AG10803 (cell line): ENCODE data around the gene TMEM37.
A peak's percentile ranks its signal among the peaks of the same experiment; 100 is the strongest.

Source experiments
- DNase-seq: peaks from one replicate; pipeline ENCODE4 v3.0.0; 2010; ENCODE audit warnings: low read depth
- H3K4me3 ChIP-seq: 2 replicates; pipeline ENCODE4 v1.5.1; 2011; ENCODE audit warnings: mild to moderate bottlenecking, low read length, control low read depth
- TF ChIP-seq, protein P1 (sequence below): conservative IDR thresholded peaks from 2 replicates; pipeline ENCODE4 v1.5.1; 2011; ENCODE audit warnings: mild to moderate bottlenecking, low read length, control low read depth, inconsistent platforms

Gene TMEM37, protein sequence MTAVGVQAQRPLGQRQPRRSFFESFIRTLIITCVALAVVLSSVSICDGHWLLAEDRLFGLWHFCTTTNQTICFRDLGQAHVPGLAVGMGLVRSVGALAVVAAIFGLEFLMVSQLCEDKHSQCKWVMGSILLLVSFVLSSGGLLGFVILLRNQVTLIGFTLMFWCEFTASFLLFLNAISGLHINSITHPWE

DNA sequence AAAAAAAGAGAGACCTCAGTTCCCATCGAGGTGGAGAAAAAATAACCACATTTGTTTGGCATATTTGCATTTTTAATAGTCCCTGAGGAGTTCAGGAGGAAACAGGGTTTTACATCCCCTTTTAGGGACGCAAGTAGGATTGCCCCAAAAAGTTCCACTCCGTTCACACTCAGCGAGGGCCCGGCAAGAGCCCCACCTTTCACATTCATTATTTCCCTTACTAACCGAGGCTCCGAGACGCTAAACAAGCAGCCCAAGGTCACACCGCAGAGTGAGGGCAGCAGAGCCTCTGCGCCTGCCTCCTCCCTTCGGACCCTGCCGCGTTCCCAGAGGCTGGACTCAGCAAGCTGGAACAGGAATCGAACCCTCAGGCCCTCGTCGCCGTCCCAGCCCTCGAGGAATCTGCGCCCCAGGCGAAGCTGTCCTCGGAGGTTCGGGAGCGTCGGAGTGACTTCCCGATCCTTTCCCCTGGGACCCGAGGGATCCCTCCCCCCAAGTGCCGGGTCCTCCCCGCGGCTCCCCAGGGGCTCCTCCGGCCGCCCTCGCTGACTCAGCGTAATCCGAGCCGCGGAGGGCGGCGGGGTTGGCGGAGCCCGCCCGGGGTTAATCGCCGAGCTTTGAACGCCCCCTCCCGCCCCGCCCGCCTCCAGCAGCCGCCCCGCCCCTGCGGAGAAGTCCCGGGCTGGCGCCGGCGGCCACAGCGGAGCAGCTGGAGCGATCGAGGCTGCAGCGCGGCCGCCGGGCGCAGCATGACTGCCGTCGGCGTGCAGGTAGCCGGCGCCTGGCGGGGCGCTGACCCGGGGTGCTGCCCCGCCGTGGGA is at the start of gene TMEM37:
Gene TMEM37 (plus strand): TSS at position 700 of the 821 bp plus-strand sequence. CDS start 50 bp downstream, at position 750.
- H3K4me3 ChIP-seq: peak within 1 kb of the TSS; percentile 48
- peak; percentile 38 for DNase-seq
- TF ChIP-seq, protein P1, sequence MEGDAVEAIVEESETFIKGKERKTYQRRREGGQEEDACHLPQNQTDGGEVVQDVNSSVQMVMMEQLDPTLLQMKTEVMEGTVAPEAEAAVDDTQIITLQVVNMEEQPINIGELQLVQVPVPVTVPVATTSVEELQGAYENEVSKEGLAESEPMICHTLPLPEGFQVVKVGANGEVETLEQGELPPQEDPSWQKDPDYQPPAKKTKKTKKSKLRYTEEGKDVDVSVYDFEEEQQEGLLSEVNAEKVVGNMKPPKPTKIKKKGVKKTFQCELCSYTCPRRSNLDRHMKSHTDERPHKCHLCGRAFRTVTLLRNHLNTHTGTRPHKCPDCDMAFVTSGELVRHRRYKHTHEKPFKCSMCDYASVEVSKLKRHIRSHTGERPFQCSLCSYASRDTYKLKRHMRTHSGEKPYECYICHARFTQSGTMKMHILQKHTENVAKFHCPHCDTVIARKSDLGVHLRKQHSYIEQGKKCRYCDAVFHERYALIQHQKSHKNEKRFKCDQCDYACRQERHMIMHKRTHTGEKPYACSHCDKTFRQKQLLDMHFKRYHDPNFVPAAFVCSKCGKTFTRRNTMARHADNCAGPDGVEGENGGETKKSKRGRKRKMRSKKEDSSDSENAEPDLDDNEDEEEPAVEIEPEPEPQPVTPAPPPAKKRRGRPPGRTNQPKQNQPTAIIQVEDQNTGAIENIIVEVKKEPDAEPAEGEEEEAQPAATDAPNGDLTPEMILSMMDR: no peak

DNA sequence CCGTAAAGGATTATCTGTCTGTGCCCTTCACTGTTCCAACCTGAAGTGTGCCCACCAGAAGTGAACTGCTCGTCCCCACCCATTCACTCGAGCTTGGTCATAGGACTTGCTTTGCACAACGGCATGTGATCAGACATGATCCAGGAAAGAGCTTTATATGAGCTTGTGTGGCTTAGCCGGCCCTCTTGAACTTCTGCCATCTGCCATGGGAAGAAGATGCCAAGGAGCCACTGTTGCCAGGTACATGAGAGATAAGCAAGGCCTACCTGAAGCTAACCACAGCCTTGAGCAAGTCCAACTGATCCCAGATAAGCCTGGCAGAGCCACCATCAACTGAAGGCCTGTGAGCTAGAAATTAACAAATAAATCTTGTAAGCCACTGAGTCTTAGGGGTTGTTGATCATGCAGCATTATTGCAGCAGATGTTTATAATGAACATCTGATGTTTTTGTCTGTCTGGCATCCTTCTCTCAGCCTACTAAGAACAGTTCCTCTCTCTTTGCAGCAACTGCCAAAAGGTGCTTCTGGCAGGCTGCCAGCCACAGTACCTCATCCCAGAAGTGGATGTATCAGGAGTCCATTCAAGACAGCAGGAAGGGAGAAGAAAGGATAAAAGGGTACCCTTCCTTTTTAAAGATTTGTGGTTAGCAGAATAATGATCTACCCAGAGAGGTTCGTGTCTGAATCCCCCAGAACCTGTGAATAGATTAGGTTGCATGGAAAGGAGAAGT is 48.1 kb upstream of the TMEM37 start:
- TF ChIP-seq, protein P1: no peak
- peak; percentile 34 for DNase-seq
- no peak overlapping the region for H3K4me3 ChIP-seq

DNA sequence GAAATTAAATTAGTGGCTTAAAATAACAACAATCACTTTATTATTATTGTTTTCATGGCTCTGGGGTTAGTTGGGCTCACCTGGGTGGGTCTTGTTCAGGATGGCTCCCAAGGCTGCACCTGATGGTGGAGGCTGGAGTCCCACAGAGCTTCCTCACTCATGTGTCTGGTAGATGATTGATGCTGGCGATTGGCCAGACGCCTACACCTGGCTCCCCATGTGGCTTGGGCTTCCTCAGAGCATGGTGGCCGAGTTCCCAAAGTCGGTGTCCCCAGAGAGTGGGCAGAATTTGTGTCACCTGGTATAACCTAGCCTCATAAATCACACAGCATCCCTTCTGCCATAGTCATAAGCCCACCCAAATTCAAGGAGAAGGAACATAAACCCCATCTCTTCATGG is 46.7 kb upstream of the TMEM37 start:
- DNase-seq: no peak
- no peak overlapping the region for H3K4me3 ChIP-seq
- TF ChIP-seq, protein P1: no peak

DNA sequence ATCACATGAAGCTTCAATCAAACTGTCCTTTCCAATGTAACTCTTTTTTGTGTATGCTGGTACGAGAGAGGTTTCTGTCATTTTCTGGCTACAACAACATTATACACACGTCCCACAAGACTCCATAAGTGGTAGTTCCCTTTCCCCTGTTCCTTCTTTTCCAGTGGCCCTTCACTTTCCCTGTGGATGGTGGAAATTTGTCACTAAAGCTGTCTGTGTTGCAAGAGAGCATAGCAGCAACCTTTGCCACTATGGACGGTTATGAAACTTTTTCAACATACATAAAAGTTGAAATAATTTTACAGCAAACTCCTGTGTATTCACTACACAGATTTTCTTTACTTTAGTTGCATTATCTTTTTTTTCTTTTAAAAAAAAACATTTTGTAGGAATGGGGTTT is 46.2 kb upstream of the TMEM37 start:
- DNase-seq: no peak
- H3K4me3 ChIP-seq: no peak overlapping the region
- TF ChIP-seq, protein P1: no peak

DNA sequence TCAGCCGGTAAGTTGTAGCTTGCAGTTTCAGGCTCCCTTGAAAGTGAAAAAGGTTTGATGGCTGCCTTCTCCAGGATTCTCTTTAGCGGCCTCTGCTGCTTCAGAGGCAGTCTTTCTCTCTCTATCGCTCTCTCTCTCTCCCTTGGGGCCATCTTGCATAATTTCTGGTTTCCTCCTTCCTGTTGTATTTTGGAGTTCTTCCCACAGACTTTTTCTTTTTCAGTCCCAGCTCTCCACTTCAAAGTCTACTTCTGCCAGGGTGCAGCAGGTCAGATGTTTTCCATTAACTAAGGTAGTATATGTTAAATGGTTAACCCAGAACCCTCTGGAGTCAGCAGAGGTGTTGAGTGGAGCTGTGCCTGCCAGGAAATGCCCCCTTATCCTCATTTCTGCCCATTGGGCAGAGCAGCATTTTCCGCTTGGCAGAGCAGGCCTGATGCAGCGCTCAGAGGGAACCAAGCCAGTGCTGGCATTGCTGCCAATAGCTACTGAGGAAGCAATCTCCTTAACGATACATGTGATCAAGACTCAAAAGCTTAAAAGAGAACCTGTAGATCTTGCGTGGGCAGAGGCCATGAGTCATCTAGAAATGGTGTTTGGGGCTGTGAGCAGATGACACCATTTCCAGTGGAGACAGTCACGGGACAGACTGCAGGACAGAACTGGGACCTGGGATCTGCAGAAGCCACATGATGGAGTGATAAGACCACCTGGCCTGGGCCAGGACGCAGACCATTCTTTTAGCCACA is 44.1 kb upstream of the TMEM37 start:
- DNase-seq: peak; percentile 85
- TF ChIP-seq, protein P1: peak; percentile 65
- H3K4me3 ChIP-seq: no peak overlapping the region

DNA sequence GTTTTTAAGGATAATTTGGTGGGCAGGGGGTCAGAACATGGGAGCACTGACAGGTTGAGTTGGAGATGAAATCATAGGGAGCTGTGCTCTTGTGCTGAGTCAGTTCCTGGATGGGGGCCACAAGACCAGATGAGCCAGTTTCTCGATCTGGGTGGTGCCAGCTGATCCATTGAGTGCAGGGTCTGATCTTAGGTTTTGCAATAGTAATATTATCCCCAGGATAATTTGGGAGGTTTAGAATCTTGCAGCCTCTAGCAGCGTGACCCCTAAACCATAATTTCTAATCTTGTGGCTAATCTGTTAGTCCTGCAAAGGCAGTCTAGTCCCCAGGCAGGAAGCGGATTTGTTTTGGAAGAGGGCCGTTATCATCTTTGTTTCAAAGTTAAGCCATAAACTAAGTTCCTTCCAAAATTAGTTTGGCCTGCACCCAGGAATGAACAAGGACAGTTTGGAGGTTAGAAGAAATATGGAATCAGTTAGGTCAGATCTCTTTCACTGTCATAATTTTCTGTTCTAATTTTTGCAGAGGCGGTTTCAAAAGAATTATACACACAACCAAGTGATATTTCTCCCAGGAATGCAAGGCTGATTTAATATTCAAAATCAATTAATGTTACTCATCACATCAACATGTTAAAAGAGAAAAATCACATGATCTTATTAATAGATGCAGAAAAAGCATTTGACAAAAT is 41.9 kb upstream of the TMEM37 start:
- H3K4me3 ChIP-seq: no peak overlapping the region
- peak; percentile 67 for DNase-seq
- TF ChIP-seq, protein P1: no peak
